ENCODE measurements around the gene FBXL19.

GRCh38 chr16:30887927-30888326 is 35.4 kb upstream of the FBXL19 start:
- TF ChIP-seq CTCF (IDR thresholded peaks at IDR 0.05; ENCODE audit: insufficient read depth, low read length): no peak
- no peak for TF ChIP-seq REST (IDR thresholded peaks at IDR 0.05; ENCODE audit: insufficient replicate concordance, low read depth)
- TF ChIP-seq POLR2AphosphoS5 (IDR thresholded peaks at IDR 0.05; ENCODE audit: low read depth): no peak
- no peak for TF ChIP-seq GABPA (IDR thresholded peaks at IDR 0.05; ENCODE audit: low read depth)
- no peak for TF ChIP-seq SPI1 (IDR thresholded peaks at IDR 0.05; ENCODE audit: borderline replicate concordance, low read depth)
